Common myeloid progenitor, CD34-positive (primary cell): ENCODE data around the gene CENPC.
"Not testable (repeated sequence)": the region's sequence is repeated elsewhere in the genome, so short reads cannot be mapped to it uniquely, and the experiment has no call there.

Experiments used
- CTCF ChIA-PET: fragments of 350-600 bp; sonication (Branson Sonifier 250); formaldehyde crosslinking; loops from one replicate; lab custom pipeline; 2021; ENCODE audit warnings: antibody characterized with exemption; lab: Charles Lee
- POLR2A ChIA-PET: fragments of 350-600 bp; sonication (Branson Sonifier 250); formaldehyde crosslinking; loops from one replicate; lab custom pipeline; 2021; ENCODE audit warnings: antibody characterized with exemption; lab: Charles Lee
- DNase-seq, 3 donors: peaks; one replicate each; pipeline versions ENCODE4 v3.0.0 to v3.0.0-alpha.2; 2013
- H3K27ac ChIP-seq, 2 experiments: 1 replicate in 1 of 2; 2 replicates in 1 of 2; pipeline ENCODE4 v1.7.0; 2013; ENCODE audit warnings: inconsistent platforms in 2 of 2, low read length in 2 of 2, mild to moderate bottlenecking in 2 of 2, low read depth in 1 of 2, moderate library complexity in 1 of 2; ENCODE audit not compliant: severe bottlenecking in 2 of 2, insufficient read depth in 1 of 2, poor library complexity in 1 of 2
- H3K27me3 ChIP-seq, 5 experiments: replicated peaks in 2 of 5; 1 replicate in 3 of 5; 2 replicates in 2 of 5; pipeline versions ENCODE4 v1.6.1 to v1.7.0; 2013; ENCODE audit warnings: low read length in 4 of 5, mild to moderate bottlenecking in 2 of 5, moderate library complexity in 2 of 5, inconsistent platforms in 1 of 5; ENCODE audit not compliant: insufficient read depth in 5 of 5, control insufficient read depth in 4 of 5
- H3K36me3 ChIP-seq, 4 experiments: 1 replicate in 2 of 4; 2 replicates in 2 of 4; pipeline versions ENCODE4 v1.6.1 to v1.7.0; 2013; ENCODE audit warnings: low read length in 3 of 4, control low read depth in 1 of 4, mild to moderate bottlenecking in 1 of 4; ENCODE audit not compliant: control insufficient read depth in 4 of 4, insufficient read depth in 4 of 4
- H3K4me1 ChIP-seq, 4 experiments: 1 replicate in 3 of 4; 2 replicates in 1 of 4; pipeline versions ENCODE4 v1.6.1 to v1.7.1; 2013; ENCODE audit warnings: low read length in 3 of 4, mild to moderate bottlenecking in 3 of 4, control low read depth in 1 of 4, inconsistent platforms in 1 of 4, moderate library complexity in 1 of 4; ENCODE audit not compliant: control insufficient read depth in 4 of 4, insufficient read depth in 4 of 4; ENCODE audit errors: control extremely low read depth in 1 of 4
- H3K4me3 ChIP-seq, 7 experiments: 1 replicate in 4 of 7; 2 replicates in 3 of 7; pipeline versions ENCODE4 v1.5.1 to v1.7.0; 2013; ENCODE audit warnings: mild to moderate bottlenecking in 7 of 7, low read length in 6 of 7, moderate library complexity in 6 of 7, inconsistent platforms in 2 of 7, low read depth in 2 of 7, control low read depth in 1 of 7; ENCODE audit not compliant: insufficient read depth in 4 of 7, control insufficient read depth in 1 of 7; ENCODE audit errors: extremely low read depth in 1 of 7
- H3K9me3 ChIP-seq, 5 experiments: 1 replicate in 4 of 5; 2 replicates in 1 of 5; pipeline versions ENCODE4 v1.6.1 to v1.7.1; 2013; ENCODE audit warnings: low read length in 4 of 5, mild to moderate bottlenecking in 2 of 5, inconsistent platforms in 1 of 5, low read depth in 1 of 5, moderate library complexity in 1 of 5; ENCODE audit not compliant: control insufficient read depth in 4 of 5, insufficient read depth in 2 of 5; ENCODE audit errors: control extremely low read depth in 1 of 5
- WGBS: methylation state at CpG from one replicate; pipeline ENCODE4 v1.1.5; 2013; ENCODE audit not compliant: insufficient coverage; 5-methylcytosine and 5-hydroxymethylcytosine counted together

Gene CENPC

GRCh38 chr4:67465763-67466052 is 79.6 kb downstream of the CENPC start:
- Histone ChIP-seq H3K4me1 (no peaks in the 10 kb centered on the region), H3K27me3 (no peaks in the 10 kb centered on the region), H3K27ac (no peak overlapping the region), H3K9me3 (peaks cover 0 to under 1% (median 0%) of the 10 kb centered on the region in 5 experiments), H3K36me3 (peaks cover 7 to 44% (median 18%) of the 10 kb centered on the region in 4 experiments), H3K4me3 (no peak overlapping the region)
- POLR2A ChIA-PET, result no interaction called here
- CTCF ChIA-PET, result no interaction called here
- 91% methylated on average over 4 of the region's 4 CpGs for WGBS
- no peak for DNase-seq

DNA sequence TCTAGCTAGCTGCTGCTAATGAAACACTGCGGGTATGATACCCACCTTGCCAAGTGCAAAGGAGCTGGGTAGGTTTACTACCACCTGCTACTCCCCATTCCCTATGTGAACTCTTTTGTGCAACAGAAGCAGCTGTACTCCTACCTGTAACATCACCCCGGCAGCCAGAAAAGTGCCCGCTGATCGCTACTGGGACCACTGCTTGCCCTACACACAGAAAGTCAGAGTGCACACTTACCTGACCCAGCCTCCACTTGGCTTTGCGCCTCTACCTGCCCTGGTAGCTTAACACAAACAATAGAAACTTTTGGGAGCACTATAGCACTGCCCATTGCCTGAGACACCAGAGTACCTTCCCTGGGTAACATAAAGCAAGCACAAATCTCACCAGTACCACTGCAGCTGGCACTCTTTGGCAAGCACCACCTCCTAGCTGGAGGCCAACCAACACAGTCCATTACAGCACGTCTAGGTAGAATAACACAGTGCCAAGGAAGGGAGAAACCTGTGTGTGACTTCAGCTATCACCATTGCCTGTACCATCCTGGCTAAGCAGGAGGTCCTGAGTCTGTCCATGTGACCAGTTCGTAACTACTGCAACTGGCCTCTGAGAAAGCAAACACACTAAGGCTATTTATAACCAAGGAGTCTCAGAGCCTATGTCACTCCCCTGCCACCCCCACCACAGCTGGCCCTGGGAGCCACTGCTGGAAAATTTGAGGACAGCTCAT is 80.1 kb downstream of the CENPC start:
- no peaks in the 10 kb centered on the region for H3K4me1 ChIP-seq
- no peaks in the 10 kb centered on the region for H3K27me3 ChIP-seq
- H3K27ac ChIP-seq, result no peak overlapping the region
- CTCF ChIA-PET, result interaction anchor here (1.6 kb wide), 1 partner anchor 15 kb away, joined by 4 read pairs; no protein-coding TSS in a partner anchor
- H3K4me3 ChIP-seq, result no peak overlapping the region
- DNase-seq, result no peak
- POLR2A ChIA-PET, result no interaction called here
- peaks cover 7 to 42% (median 17%) of the 10 kb centered on the region in 4 experiments for H3K36me3 ChIP-seq
- 99% methylated on average over 7 of the region's 7 CpGs for WGBS
- no peaks in the 10 kb centered on the region for H3K9me3 ChIP-seq

- Histone ChIP-seq H3K27me3 (no peaks in the 10 kb centered on the region), H3K27ac (no peak overlapping the region), H3K9me3 (peaks cover 0 to 6% (median 0%) of the 10 kb centered on the region in 5 experiments), H3K4me1 (no peaks in the 10 kb centered on the region), H3K4me3 (no peak overlapping the region), H3K36me3 (peaks cover 4 to 34% (median 15%) of the 10 kb centered on the region in 4 experiments)
- 100% methylated on average over 1 of the region's 2 CpGs for WGBS
- ChIA-PET CTCF (no interaction called here), POLR2A (no interaction called here)
- DNase-seq, result no peak
Observed at GRCh38 chr4:67460574-67460973, 84.7 kb downstream of the CENPC start.

DNA sequence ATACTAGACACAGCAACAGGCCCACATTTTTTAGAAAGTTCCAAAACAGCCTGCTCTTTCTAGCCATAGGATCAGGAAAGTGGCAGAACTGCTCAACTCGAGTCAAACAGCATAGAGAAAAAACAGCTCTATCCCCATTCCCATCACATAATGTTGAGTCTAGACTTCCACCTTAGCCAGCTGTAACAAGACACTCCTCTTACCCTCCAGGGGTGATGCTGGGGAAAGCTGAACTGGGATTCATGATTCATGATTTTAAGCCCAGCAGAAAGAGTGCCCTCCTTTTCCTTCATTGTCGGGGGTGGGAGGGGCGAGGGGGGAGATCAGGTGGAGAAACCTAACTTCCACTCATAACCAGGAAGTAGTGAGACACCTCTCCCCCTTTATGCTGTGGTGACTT is 86.1 kb downstream of the CENPC start:
- Histone ChIP-seq H3K27me3 (no peaks in the 10 kb centered on the region), H3K27ac (no peak overlapping the region), H3K4me3 (no peak overlapping the region), H3K9me3 (peaks cover 0 to 6% (median 0%) of the 10 kb centered on the region in 5 experiments), H3K36me3 (peaks cover 4 to 40% (median 16%) of the 10 kb centered on the region in 4 experiments), H3K4me1 (peaks cover 0 to 4% (median 0%) of the 10 kb centered on the region in 4 experiments)
- ChIA-PET CTCF (no interaction called here), POLR2A (no interaction called here)
- no CpG with 5 or more reads among the region's 3 CpGs for WGBS
- no peak for DNase-seq

GRCh38 chr4:67456577-67457196 is 88.6 kb downstream of the CENPC start:
- Histone ChIP-seq H3K27ac (no peak overlapping the region), H3K27me3 (no peaks in the 10 kb centered on the region), H3K4me3 (no peak overlapping the region), H3K36me3 (peaks cover 7 to 47% (median 22%) of the 10 kb centered on the region in 4 experiments), H3K9me3 (peaks cover 0 to 8% (median 3%) of the 10 kb centered on the region in 5 experiments), H3K4me1 (peaks cover 0 to 15% (median 5%) of the 10 kb centered on the region in 4 experiments)
- 100% methylated on average over 4 of the region's 5 CpGs for WGBS
- ChIA-PET POLR2A (no interaction called here), CTCF (no interaction called here)
- DNase-seq, result no peak

DNA sequence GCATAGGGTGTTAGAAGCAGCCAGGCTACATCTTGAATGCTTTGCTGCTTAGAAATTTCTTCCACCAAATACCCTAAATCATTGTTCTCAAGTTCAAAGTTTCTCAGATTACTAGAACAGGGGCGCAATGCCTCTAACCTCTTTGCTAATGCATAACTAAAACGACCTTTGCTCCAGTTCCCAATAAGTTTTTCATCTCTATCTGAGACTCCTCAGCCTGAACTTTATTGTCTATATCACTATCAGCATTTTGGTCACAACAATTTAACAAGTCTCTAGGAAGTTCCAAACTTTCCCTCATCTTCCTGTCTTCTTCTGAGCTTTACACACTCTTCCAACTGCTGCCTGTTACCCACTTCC is 92.5 kb downstream of the CENPC start:
- H3K27me3 ChIP-seq, H3K9me3 ChIP-seq, H3K4me3 ChIP-seq, H3K27ac ChIP-seq, POLR2A ChIA-PET, CTCF ChIA-PET, DNase-seq: not testable (repeated sequence)
- peaks cover 0 to 15% (median 5%) of the 10 kb centered on the region in 4 experiments for H3K4me1 ChIP-seq
- WGBS, result 90% methylated on average over 2 of the region's 2 CpGs
- peaks cover 5 to 50% (median 20%) of the 10 kb centered on the region in 4 experiments for H3K36me3 ChIP-seq
